HEK293 (cell line): ENCODE data around the gene DCAKD.

Source experiments
- CTCF ChIA-PET: fragments of 350-600 bp; formaldehyde crosslinking; extraction: SDS; loops from one replicate; lab custom pipeline; 2021; ENCODE audit warnings: antibody characterized with exemption; lab: Yijun Ruan, JAX
- POLR2A ChIA-PET: fragments of 300-600 bp; formaldehyde crosslinking; extraction: SDS; loops from one replicate; lab custom pipeline; 2020; ENCODE audit warnings: antibody characterized with exemption, inconsistent platforms; lab: Yijun Ruan, JAX
- H3K27ac ChIP-seq: fragments of 200-500 bp; sonication (Bioruptor generic); 2 replicates; pipeline ENCODE4 v1.5.1; 2014; ENCODE audit warnings: low read depth, low read length, control low read depth, inconsistent platforms; ENCODE audit errors: extremely low read depth
- H3K36me3 ChIP-seq, 2 experiments: fragments of 200-500 bp in 1 of 2; sonication (Bioruptor generic) in 1 of 2; 1 replicate in 1 of 2; 2 replicates in 1 of 2; pipeline ENCODE4 v1.5.1; 2014 to 2017; ENCODE audit warnings: inconsistent platforms in 2 of 2, low read length in 2 of 2; ENCODE audit not compliant: control insufficient read depth in 2 of 2, insufficient read depth in 1 of 2
- H3K4me1 ChIP-seq: fragments of 200-500 bp; sonication (Bioruptor generic); 2 replicates; pipeline ENCODE4 v1.5.1; 2014; ENCODE audit warnings: mild to moderate bottlenecking, low read length, inconsistent platforms; ENCODE audit not compliant: control insufficient read depth, insufficient read depth
- H3K4me3 ChIP-seq: 2 replicates; pipeline ENCODE4 v1.5.1; 2011; ENCODE audit warnings: low read depth, mild to moderate bottlenecking, control low read depth, low read length, moderate library complexity
- H3K9me3 ChIP-seq: fragments of 200-500 bp; sonication (Bioruptor generic); 2 replicates; pipeline ENCODE4 v1.5.1; 2014; ENCODE audit warnings: low read depth, low read length, inconsistent platforms; ENCODE audit not compliant: control insufficient read depth, insufficient read depth
- BCL11A ChIP-seq: fragments of 450-650 bp; formaldehyde crosslinking; IDR thresholded peaks from 2 replicates; pipeline ENCODE4 v1.5.1; 2016; ENCODE audit warnings: low read depth, missing biosample characterization, missing genetic modification characterization
- GFI1B ChIP-seq: fragments of 450-650 bp; formaldehyde crosslinking; IDR thresholded peaks from 2 replicates; pipeline ENCODE4 v1.5.1; 2016; ENCODE audit warnings: missing biosample characterization, missing genetic modification characterization
- GLIS1 ChIP-seq: fragments of 450-650 bp; formaldehyde crosslinking; IDR thresholded peaks from 2 replicates; pipeline ENCODE4 v1.5.1; 2016; ENCODE audit warnings: missing biosample characterization, missing genetic modification characterization
- HIC1 ChIP-seq: fragments of 450-650 bp; formaldehyde crosslinking; IDR thresholded peaks from 2 replicates; pipeline ENCODE4 v1.5.1; 2016; ENCODE audit warnings: missing biosample characterization, missing genetic modification characterization
- KLF10 ChIP-seq: fragments of 450-650 bp; IDR thresholded peaks from 2 replicates; pipeline ENCODE4 v1.5.1; 2018; ENCODE audit warnings: missing biosample characterization, mild to moderate bottlenecking, missing genetic modification characterization
- PRDM6 ChIP-seq: fragments of 450-650 bp; formaldehyde crosslinking; IDR thresholded peaks from 2 replicates; pipeline ENCODE4 v1.5.1; 2017; ENCODE audit warnings: missing biosample characterization, missing genetic modification characterization
- SP3 ChIP-seq: fragments of 450-650 bp; formaldehyde crosslinking; IDR thresholded peaks from 2 replicates; pipeline ENCODE4 v1.5.1; 2016; ENCODE audit warnings: missing biosample characterization, missing genetic modification characterization
- SP7 ChIP-seq: fragments of 450-650 bp; formaldehyde crosslinking; IDR thresholded peaks from 2 replicates; pipeline ENCODE4 v1.5.1; 2016; ENCODE audit warnings: missing biosample characterization, missing genetic modification characterization
- TCF7L2 ChIP-seq: IDR thresholded peaks from 2 replicates; pipeline ENCODE4 v1.6.1; 2011; ENCODE audit warnings: low read depth, mild to moderate bottlenecking, inconsistent platforms, low read length, moderate library complexity, borderline replicate concordance
- WT1 ChIP-seq: fragments of 450-650 bp; formaldehyde crosslinking; IDR thresholded peaks from 2 replicates; pipeline ENCODE4 v1.5.1; 2016; ENCODE audit warnings: missing biosample characterization, missing genetic modification characterization
- ZBTB8A ChIP-seq: fragments of 450-650 bp; formaldehyde crosslinking; IDR thresholded peaks from 2 replicates; pipeline ENCODE4 v1.5.1; 2016; ENCODE audit warnings: missing biosample characterization, missing genetic modification characterization
- ZIC2 ChIP-seq: fragments of 450-650 bp; formaldehyde crosslinking; IDR thresholded peaks from 2 replicates; pipeline ENCODE4 v1.5.1; 2016; ENCODE audit warnings: missing biosample characterization, missing genetic modification characterization
- ZNF10 ChIP-seq: fragments of 450-650 bp; formaldehyde crosslinking; IDR thresholded peaks from 2 replicates; pipeline ENCODE4 v1.5.1; 2017; ENCODE audit warnings: missing biosample characterization, missing genetic modification characterization
- ZNF23 ChIP-seq: fragments of 450-650 bp; formaldehyde crosslinking; IDR thresholded peaks from 2 replicates; pipeline ENCODE4 v1.5.1; 2016; ENCODE audit warnings: missing biosample characterization, missing genetic modification characterization, borderline replicate concordance
- ZNF426 ChIP-seq: fragments of 450-650 bp; formaldehyde crosslinking; IDR thresholded peaks from 2 replicates; pipeline ENCODE4 v1.5.1; 2017; ENCODE audit warnings: missing biosample characterization, missing genetic modification characterization, mild to moderate bottlenecking, inconsistent platforms, moderate library complexity
- ZNF513 ChIP-seq: fragments of 450-650 bp; IDR thresholded peaks from 2 replicates; pipeline ENCODE4 v1.5.1; 2018; ENCODE audit warnings: missing biosample characterization, missing genetic modification characterization
- ZNF600 ChIP-seq: fragments of 450-650 bp; formaldehyde crosslinking; IDR thresholded peaks from 2 replicates; pipeline ENCODE4 v1.5.1; 2016; ENCODE audit warnings: missing biosample characterization, missing genetic modification characterization
- ZNF660 ChIP-seq: fragments of 450-650 bp; IDR thresholded peaks from 2 replicates; pipeline ENCODE4 v1.5.1; 2018; ENCODE audit warnings: missing biosample characterization, mild to moderate bottlenecking, missing genetic modification characterization
- ZNF768 ChIP-seq: fragments of 450-650 bp; formaldehyde crosslinking; IDR thresholded peaks from 2 replicates; pipeline ENCODE4 v1.5.1; 2018; ENCODE audit warnings: missing biosample characterization, mild to moderate bottlenecking, missing genetic modification characterization
- TF ChIP-seq, protein P1 (sequence below): fragments of 450-650 bp; formaldehyde crosslinking; IDR thresholded peaks from 2 replicates; pipeline ENCODE4 v1.5.1; 2016; ENCODE audit warnings: missing biosample characterization, missing genetic modification characterization

DCAKD gene

DNA sequence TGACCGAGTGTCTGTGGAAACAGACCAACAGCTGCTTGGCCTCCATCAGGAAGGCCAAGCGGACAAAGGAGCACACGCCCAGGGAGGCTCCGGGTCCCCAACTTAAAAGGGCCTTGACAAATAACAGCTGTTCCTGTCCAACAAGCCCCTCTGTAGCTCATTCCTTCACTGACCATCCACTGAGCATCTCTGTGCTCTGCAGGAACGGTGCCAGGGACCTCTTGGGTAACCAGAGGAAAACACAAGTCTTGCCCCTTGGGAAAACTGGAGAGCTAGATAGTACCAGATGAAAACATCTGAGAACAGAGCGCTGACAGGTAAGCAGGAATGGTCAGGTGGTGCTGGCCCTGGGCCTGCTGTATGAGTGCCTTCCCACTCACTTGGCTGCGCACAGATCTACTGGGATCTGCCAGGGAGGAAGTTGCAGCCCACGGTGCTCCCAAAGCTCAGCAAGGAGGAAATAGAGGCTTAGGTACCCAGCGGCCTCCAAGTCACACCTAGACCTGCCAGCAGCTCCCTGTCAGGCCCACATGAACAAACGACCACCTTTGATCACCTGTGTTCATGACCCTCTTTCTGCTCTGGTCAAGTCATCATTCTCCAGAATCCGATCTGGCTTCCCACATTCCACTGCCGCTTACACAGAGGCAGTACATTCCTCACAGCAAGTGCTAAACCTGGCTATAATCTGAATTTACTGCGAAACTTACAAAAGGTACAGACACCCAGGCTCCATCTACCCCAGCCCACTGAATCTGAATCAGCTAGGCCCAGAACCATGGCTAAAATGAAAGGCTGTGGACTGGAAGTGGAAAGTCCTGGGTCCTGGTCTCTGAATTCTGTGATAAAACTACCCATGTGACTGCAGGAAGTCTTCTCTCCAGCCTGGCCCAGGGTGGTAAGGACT lies 12.5 kb downstream of the DCAKD start (continued):
- TF ChIP-seq ZNF600 (0 out of 2 replicates have a peak, but pooled peaks have one; percentile 15), ZIC2 (tag by site-specific recombination) (no peak)
- TF ChIP-seq, all 188 proteins: peak for 3

DNA sequence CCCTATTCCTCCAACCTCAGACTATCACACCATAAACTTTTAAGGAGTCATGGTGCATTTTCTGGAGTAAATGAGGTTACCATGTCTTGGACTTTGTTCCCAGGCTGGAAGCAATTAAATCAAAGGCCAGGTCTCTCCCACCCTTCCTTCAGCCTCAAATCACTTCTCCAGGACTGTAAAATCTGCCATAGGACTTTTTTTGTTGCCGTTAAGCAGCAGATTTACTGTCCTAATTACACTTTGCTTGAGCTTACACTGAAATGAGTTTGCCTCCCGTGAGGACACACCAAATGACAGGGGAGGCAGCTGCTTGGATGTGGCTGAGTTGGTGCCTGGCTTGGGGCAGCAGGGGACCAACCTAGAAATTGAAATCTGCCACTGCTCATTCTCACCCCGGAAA lies 14.7 kb downstream of the DCAKD start:
- no peak for TF ChIP-seq HIC1 (tag by site-specific recombination)
- no peak for TF ChIP-seq ZNF10 (tag by site-specific recombination)
- peak; percentile 87 for TF ChIP-seq GLIS1 (tag by site-specific recombination)
- peak; percentile 19; the same call in 1 of the 2 replicates for TF ChIP-seq ZBTB8A (tag by site-specific recombination)
- no peak for TF ChIP-seq ZNF426 (tag by site-specific recombination)
- TF ChIP-seq ZNF513, result no peak
- no peak for TF ChIP-seq ZNF660 (tag by site-specific recombination)
- TF ChIP-seq SP7, result peak; percentile 57
- no peak for TF ChIP-seq ZNF768 (tag by site-specific recombination)
- no peak for TF ChIP-seq SP3
- TF ChIP-seq PRDM6, result peak; percentile 83
- 0 out of 2 replicates have a peak, but pooled peaks have one; percentile 14 for TF ChIP-seq WT1 (tag by site-specific recombination)
- TF ChIP-seq ZNF23 (tag by site-specific recombination), result no peak
- no peak for TF ChIP-seq KLF10
- TF ChIP-seq TCF7L2, result no peak
- TF ChIP-seq, protein P1, sequence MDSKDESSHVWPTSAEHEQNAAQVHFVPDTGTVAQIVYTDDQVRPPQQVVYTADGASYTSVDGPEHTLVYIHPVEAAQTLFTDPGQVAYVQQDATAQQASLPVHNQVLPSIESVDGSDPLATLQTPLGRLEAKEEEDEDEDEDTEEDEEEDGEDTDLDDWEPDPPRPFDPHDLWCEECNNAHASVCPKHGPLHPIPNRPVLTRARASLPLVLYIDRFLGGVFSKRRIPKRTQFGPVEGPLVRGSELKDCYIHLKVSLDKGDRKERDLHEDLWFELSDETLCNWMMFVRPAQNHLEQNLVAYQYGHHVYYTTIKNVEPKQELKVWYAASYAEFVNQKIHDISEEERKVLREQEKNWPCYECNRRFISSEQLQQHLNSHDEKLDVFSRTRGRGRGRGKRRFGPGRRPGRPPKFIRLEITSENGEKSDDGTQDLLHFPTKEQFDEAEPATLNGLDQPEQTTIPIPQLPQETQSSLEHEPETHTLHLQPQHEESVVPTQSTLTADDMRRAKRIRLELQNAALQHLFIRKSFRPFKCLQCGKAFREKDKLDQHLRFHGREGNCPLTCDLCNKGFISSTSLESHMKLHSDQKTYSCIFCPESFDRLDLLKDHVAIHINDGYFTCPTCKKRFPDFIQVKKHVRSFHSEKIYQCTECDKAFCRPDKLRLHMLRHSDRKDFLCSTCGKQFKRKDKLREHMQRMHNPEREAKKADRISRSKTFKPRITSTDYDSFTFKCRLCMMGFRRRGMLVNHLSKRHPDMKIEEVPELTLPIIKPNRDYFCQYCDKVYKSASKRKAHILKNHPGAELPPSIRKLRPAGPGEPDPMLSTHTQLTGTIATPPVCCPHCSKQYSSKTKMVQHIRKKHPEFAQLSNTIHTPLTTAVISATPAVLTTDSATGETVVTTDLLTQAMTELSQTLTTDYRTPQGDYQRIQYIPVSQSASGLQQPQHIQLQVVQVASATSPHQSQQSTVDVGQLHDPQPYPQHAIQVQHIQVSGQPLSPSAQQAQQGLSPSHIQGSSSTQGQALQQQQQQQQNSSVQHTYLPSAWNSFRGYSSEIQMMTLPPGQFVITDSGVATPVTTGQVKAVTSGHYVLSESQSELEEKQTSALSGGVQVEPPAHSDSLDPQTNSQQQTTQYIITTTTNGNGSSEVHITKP (tag by site-specific recombination), result 0 out of 2 replicates have a peak, but pooled peaks have one; percentile 18
- no peak for TF ChIP-seq BCL11A (tag by site-specific recombination)
- TF ChIP-seq GFI1B (tag by site-specific recombination), result peak; percentile 95
- TF ChIP-seq, all 188 proteins: peak for 7
- 0 out of 2 replicates have a peak, but pooled peaks cover 4% of the 10 kb centered on the region for H3K4me1 ChIP-seq
- H3K36me3 ChIP-seq, result peaks cover 23 to 48% of the 10 kb centered on the region in 2 experiments
- no peaks in the 10 kb centered on the region for H3K9me3 ChIP-seq
- ChIA-PET POLR2A (no interaction called here), CTCF (interaction anchor here (0.6 to 1.0 kb wide), 4 partner anchors 14 to 262 kb away, joined by 3 to 4 read pairs (median 3); no protein-coding TSS in a partner anchor)
- H3K4me3 ChIP-seq, result no peak overlapping the region
- H3K27ac ChIP-seq, result no peak overlapping the region
